C4-2B (cell line): ENCODE results near the gene NAPB.

Experiments used
- H3K27ac ChIP-seq: fragments of 450-650 bp; 2 replicates; pipeline ENCODE4 v1.5.1; 2017
- ZFX ChIP-seq: fragments of 450-650 bp; IDR thresholded peaks from 2 replicates; pipeline ENCODE4 v1.6.1; 2017
- TF ChIP-seq, protein P1 (sequence below): fragments of 450-650 bp; conservative IDR thresholded peaks from 2 replicates; pipeline ENCODE4 v1.5.1; 2017; ENCODE audit warnings: mild to moderate bottlenecking

The NAPB gene

DNA sequence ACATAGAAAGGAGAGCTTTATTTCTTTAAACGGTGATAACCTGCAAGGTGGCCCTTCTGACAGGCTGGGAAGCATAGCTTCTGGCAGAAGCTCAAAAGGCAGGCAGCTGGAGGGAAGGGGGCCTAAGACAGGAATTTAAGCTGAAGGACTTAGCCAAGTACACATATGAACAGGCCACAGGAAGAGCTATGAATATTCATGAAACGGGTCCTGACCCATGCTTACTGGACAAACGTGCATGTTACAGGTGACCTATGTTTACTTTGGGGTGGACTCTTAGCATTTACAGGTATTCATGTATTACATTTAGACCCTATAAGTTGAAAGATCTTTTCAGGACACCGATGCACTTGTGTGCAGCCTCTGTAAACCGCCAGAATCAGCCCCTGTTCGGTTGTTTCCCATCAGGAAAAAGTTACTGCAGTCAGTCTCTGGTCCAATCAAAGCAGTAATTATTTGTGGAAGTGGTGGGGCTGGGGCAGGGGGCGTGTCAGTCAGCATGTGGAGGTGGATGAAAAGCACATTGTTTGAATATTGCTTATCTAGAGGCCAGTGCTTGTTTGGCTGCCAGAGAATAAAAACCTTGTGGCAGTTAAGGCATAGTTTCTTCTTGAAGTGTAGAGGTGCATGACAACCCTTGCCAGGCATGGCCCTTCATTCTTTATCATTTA, 62.2 kb downstream of the NAPB start:
- TF ChIP-seq ZFX, result no peak
- TF ChIP-seq, protein P1, sequence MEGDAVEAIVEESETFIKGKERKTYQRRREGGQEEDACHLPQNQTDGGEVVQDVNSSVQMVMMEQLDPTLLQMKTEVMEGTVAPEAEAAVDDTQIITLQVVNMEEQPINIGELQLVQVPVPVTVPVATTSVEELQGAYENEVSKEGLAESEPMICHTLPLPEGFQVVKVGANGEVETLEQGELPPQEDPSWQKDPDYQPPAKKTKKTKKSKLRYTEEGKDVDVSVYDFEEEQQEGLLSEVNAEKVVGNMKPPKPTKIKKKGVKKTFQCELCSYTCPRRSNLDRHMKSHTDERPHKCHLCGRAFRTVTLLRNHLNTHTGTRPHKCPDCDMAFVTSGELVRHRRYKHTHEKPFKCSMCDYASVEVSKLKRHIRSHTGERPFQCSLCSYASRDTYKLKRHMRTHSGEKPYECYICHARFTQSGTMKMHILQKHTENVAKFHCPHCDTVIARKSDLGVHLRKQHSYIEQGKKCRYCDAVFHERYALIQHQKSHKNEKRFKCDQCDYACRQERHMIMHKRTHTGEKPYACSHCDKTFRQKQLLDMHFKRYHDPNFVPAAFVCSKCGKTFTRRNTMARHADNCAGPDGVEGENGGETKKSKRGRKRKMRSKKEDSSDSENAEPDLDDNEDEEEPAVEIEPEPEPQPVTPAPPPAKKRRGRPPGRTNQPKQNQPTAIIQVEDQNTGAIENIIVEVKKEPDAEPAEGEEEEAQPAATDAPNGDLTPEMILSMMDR, result no peak
- H3K27ac ChIP-seq, result peak overlapping the region; percentile 17; the same call in 1 of the 2 replicates

DNA sequence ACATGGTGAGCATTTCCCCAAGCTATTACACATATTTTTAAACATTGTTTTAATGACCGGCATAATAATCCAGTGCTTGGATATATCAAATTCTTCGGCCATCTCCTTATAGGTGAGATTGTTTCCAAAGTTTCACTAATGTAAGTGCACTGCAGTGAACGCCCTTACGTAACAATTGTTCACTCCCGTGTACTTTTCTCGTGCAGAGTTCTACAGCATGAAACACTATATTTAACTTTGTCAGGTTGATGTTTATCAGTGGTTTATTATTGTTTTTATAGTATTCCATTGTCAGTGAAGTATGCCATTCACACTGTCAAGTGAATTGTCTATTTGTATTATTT, 62.8 kb downstream of the NAPB start:
- H3K27ac ChIP-seq, result peak overlapping the region; percentile 86
- no peak for TF ChIP-seq ZFX

DNA sequence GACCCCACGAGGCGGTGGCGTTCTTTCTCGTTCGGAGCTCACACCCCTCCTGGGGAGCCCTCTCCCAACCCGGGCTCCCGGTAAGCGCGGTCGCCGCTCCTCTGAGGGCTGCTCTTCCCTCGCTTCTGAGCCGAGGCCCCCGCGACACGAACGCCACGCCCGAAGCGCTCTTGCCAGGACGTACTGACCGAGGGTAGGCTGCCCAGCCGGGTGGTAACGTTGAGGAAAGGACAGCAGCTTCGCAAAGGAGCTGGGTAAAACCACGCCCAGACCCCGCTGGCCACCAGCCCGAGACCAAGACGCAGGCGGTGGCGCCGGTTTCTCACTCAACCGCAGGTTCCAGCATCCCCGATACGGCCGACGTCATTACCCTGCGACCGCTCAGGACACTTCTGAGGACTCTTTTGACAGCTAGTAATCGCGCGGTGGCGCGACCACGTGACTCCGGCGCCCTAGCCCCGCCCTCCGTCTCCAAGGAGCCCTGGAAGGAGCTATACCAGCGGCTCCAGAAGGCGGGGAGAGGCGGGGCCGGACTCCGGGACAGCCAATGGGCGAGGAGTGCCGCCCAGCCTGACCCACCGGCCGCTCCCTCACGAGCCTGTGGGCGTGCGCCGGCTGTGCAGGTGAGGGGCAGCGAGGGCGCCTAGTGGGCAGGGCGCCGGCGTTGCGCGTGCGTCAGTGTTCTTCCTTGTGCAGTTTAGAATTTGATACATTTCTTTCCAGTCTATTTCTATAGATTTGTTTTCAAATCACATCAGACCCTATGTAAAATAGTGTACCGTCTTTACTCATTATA, 63.3 kb downstream of the NAPB start:
- peak overlapping the region; percentile 86 for H3K27ac ChIP-seq
- TF ChIP-seq, protein P1, result no peak
- TF ChIP-seq ZFX, result no peak

DNA sequence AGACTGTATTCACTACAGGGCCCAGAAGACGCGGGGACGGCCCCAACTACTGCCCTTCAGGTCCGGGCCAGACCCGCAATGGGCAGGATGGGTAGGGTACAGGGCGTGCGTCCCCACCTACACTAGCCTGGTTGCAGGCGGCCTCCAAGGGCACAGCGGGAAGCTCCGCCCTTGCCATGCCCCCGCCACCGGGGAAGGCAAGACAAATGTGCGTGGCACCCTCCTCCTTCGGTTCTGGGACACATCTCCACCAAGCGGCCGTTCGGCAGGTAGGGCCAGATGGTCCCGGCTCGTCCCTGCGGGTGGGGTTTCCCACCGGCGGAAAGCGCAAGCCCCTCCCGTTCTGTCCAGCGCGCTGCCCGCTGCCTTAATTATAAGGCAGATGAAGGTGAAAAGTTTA, 65.1 kb downstream of the NAPB start:
- H3K27ac ChIP-seq, result no peak overlapping the region; the same call in 1 of the 2 replicates
- TF ChIP-seq, protein P1, result no peak
- no peak for TF ChIP-seq ZFX

DNA sequence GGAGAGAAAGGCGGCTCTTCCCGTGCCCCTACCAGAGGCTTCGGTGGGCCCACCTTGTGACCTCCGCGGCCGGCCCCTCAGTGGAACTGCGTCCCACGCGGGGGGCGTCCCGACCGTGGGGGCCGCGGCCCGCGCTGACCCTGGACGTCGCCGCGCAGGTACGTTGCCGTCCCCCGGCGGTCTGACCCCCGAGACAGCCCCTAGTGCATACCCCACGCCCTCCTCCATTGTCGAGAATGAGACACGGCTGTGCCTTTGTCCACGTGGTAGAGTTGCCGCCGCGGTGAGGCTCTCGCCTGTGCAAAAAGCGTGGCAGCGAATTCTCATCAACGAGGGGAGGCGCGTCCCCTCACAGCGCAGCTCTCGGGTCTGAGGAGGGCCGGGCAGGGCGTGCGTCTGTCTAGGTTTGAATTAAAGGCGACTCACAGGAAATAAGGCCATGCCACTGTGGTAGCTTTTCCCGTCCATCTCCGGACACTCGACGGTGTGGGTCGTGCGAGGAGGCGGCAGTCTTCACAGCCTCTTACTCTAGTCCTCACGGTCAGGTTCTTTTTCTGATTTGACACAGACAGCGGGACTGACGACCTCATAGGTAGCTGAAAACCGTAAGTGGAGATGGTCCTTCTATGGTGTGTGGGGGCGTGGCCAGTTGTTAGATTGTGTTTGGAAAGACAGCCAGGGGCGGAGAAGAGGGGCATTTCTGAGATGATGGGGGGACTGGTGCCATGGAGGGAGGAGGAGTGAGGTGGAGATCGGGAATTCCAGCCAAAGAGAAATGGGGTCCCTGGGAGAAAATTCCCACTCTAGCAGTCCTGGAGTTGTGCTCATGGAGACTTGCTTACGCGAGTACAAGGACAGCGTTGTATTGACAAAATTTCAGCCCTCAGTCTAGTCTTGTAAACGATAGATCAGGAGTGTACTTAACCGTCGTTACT, 70.1 kb downstream of the NAPB start:
- peak overlapping the region; percentile 87 for H3K27ac ChIP-seq
- no peak for TF ChIP-seq ZFX
- TF ChIP-seq, protein P1, result no peak

DNA sequence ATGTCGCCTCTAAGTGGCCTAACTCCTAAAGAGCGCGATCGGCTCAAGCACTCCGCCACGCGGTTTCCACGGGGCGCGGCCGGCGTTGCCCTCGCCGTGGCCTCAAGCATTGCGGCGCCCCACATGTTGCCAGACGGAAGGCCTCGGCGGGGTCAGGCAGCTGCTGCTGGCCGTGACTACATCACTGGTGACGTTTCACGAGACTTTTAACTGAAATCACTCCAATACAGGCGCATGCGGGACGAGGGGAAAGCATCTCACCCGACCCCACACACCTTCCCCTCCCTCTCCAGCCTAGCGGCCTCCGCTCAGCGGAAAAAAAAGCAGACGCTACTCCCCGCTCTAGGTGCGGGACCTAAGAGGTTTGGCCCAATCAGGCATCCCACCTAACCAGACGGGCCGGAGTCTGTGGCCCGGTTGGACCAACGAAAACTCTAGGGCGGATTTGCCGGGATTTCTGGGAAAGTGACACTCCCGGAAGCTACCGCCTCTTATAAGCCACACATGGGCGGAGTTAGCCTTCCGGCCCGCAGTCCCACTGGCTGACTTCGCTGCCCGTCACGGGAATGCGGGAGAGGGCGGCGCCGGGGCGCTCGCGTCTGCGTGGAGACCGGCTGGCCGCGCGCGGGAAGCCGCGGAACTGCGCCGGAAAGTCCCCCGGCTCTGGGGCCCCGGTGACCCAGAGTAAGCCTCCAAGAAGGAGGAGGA, 70.9 kb downstream of the NAPB start, which contains the start of gene NXT1:
NXT1 (plus strand) TSS at position 596 of the 708 bp plus-strand sequence. CDS start 3,251 bp downstream, outside the sequence.
- TF ChIP-seq, protein P1, result no peak; the same call in 1 of the 2 replicates
- TF ChIP-seq ZFX, result peak; percentile 61; the same call in 1 of the 2 replicates
- H3K27ac ChIP-seq, result peak within 1 kb of the TSS; percentile 87
